Type B pancreatic cell (in vitro differentiated cells): ENCODE data around the gene ASXL2. TPM values are rescaled to one million over a fixed set of nuclear protein-coding genes. Genes with fewer than 3 reads are reported as not detected.

Source experiments
- DNase-seq: peaks from one replicate; pipeline ENCODE4 v3.0.0; 2021; ENCODE audit warnings: mixed read lengths; ENCODE audit not compliant: unreplicated experiment; ENCODE audit errors: extremely low spot score
- H3K27ac Mint-ChIP-seq: 2 replicates; pipeline ENCODE4 v1.8.0; 2021; ENCODE audit warnings: mild to moderate bottlenecking, mixed read lengths
- H3K27me3 Mint-ChIP-seq: 2 replicates; pipeline ENCODE4 v1.8.0; 2021; ENCODE audit warnings: mixed read lengths
- H3K36me3 Mint-ChIP-seq: 2 replicates; pipeline ENCODE4 v1.8.0; 2021; ENCODE audit warnings: mixed read lengths
- H3K4me1 Mint-ChIP-seq: one replicate; pipeline ENCODE4 v1.8.0; 2021; ENCODE audit warnings: mixed read lengths; ENCODE audit not compliant: unreplicated experiment
- H3K4me3 Mint-ChIP-seq: 2 replicates; pipeline ENCODE4 v1.8.0; 2021; ENCODE audit warnings: mild to moderate bottlenecking, mixed read lengths
- H3K9me3 Mint-ChIP-seq: 2 replicates; pipeline ENCODE4 v1.8.0; 2021; ENCODE audit warnings: mixed read lengths
- CTCF ChIP-seq: fragments of 200-600 bp; sonication (generic); conservative IDR thresholded peaks from 2 replicates; pipeline ENCODE4 v1.5.0; 2021; ENCODE audit warnings: antibody characterized with exemption, mild to moderate bottlenecking
- total RNA-seq: library from RNA; stranded (reverse); gene quantifications from 2 replicates; pipeline ENCODE4 v1.2.1, GENCODE V29; 2021; ENCODE audit warnings: low replicate concordance

ASXL2 gene
- total RNA-seq, 1 donor from 2014 or later = 29.2 TPM

- no peak overlapping the region for H3K27ac Mint-ChIP-seq
- H3K36me3 Mint-ChIP-seq = no peaks in the 10 kb centered on the region
- H3K27me3 Mint-ChIP-seq = no peaks in the 10 kb centered on the region
- H3K4me3 Mint-ChIP-seq = no peak overlapping the region
- no peak for DNase-seq
- H3K9me3 Mint-ChIP-seq = no peaks in the 10 kb centered on the region
- no peaks in the 10 kb centered on the region for H3K4me1 Mint-ChIP-seq
- no peak for TF ChIP-seq CTCF
Measured at GRCh38 chr2:25845843-25846505, 32.3 kb downstream of the ASXL2 start.

DNA sequence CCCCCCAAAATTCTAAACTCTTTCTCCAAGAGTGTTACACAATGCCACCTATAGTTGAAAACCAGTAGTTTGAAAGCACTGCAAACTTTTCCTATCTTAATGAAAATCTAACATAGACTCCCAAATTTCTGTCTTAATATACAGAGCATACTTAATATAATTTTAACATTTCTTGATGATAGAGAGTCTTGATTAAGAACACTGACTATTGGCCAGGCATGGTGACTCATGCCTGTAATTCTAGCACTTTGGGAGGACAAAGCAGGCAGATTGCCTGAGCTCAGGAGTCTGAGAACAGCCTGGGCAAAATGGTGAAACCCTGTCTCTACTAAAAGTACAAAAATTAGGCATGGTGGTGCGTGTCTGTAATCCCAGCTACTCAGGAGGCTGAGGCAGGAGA, 34.2 kb downstream of the ASXL2 start:
- Mint-ChIP-seq H3K9me3 (no peaks in the 10 kb centered on the region), H3K4me3 (no peak overlapping the region), H3K27me3 (no peaks in the 10 kb centered on the region), H3K27ac (no peak overlapping the region), H3K4me1 (no peaks in the 10 kb centered on the region), H3K36me3 (peaks cover 5% of the 10 kb centered on the region)
- no peak for DNase-seq
- no peak for TF ChIP-seq CTCF

GRCh38 chr2:25842155-25842554, 36.1 kb downstream of the ASXL2 start:
- Mint-ChIP-seq H3K9me3 (no peaks in the 10 kb centered on the region), H3K4me3 (no peak overlapping the region), H3K27ac (no peak overlapping the region), H3K36me3 (peaks cover 5% of the 10 kb centered on the region), H3K4me1 (peaks cover 6% of the 10 kb centered on the region), H3K27me3 (no peaks in the 10 kb centered on the region)
- TF ChIP-seq CTCF = no peak
- no peak for DNase-seq

DNA sequence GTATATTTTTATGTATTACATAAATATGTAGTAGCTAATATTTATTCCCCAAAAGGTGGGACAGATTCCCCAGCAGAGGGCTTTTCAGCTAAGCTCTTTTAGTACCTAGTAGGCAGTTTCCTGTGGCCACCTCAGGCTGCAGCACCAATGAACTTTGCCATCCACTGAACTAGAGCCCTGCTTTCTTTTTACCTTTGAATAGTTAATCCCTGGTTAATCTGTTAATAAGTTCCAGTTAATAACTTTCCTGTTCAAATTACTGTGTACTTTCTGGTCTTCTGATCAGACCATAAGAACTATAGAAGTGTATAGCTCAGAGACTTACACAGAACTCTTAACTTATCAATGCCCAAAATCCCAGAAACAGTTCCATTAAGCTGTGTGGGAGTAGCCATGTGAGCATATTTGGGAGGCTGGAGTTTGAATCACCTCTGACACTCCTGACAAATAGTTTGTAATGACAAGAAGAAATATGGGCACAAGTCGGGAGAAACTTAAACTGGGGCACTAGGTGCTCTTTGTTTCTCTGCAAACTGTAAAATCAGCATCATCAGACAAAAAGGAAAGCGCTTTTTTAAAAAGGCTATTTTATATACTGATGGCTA, 40.0 kb downstream of the ASXL2 start:
- TF ChIP-seq CTCF = no peak
- Mint-ChIP-seq H3K27me3 (no peaks in the 10 kb centered on the region), H3K4me1 (peaks cover 8% of the 10 kb centered on the region), H3K4me3 (no peak overlapping the region), H3K27ac (no peak overlapping the region), H3K36me3 (peaks cover 13% of the 10 kb centered on the region), H3K9me3 (no peaks in the 10 kb centered on the region)
- DNase-seq = no peak

DNA sequence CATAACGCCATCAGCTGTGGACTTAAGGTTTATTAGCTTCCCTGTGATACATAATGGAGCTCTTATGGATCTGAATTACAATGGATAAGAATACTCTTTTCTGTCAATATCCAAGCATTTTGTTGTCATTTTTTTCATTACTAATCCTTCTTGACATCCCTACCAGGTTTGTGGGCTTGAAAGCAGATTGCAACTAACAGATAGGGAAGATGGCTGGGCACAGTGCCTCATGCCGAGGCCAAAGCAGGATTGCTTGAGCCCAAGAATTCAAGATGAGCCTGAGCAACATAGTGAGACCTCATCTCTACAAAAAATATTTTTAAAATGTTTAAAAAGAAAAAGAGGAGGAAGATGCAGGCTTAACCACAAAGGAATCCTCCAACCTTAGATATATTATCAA, 42.4 kb downstream of the ASXL2 start:
- no peaks in the 10 kb centered on the region for H3K27me3 Mint-ChIP-seq
- no peaks in the 10 kb centered on the region for H3K9me3 Mint-ChIP-seq
- no peak overlapping the region for H3K27ac Mint-ChIP-seq
- peaks cover 27% of the 10 kb centered on the region for H3K36me3 Mint-ChIP-seq
- TF ChIP-seq CTCF = no peak
- H3K4me3 Mint-ChIP-seq = no peak overlapping the region
- no peak for DNase-seq
- H3K4me1 Mint-ChIP-seq = peaks cover 8% of the 10 kb centered on the region
